ENCODE measurements around the gene DLGAP4. TPM values are rescaled to one million over a fixed set of nuclear protein-coding genes. Genes with fewer than 3 reads are reported as not detected.

Gene DLGAP4
- polyA plus RNA-seq, 1 donor (not counting 4 experiments of a cell fraction or from before 2014, with no cell fraction given): 9.6 TPM

DNA sequence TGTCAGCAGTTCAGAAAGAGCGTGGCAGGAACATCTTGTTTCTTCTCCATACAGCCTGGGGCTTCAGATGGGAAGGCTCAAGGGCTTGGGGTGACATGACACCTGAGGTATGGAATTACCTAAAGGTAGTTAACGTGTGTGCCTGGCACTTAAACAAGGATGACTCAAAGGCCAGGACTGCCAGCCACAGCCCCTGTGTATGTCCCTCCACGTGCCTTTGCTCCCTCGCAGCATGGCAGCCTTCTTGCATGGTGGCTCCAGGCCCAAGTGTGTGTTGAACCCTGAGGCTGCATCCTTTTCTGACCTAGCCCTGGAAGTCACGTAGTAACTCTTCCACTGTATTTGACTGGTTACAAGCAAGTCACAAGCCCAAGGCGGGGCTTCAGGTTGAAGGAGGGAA, 201.6 kb downstream of the DLGAP4 start:
- no peaks in the 10 kb centered on the region for H3K27me3 ChIP-seq (ENCODE audit: control insufficient read depth, extremely low read depth, insufficient read depth, low read length)
- no peak overlapping the region for H3K9ac ChIP-seq (ENCODE audit: control insufficient read depth, extremely low read depth, insufficient read depth, low read length)
- no peak overlapping the region for H3K27ac ChIP-seq (ENCODE audit: control insufficient read depth, insufficient read depth, low read length)
- no peak for FAIRE-seq
- no peaks in the 10 kb centered on the region for H3K79me2 ChIP-seq (ENCODE audit: control insufficient read depth, insufficient read depth, low read length)
- no peak overlapping the region for H3K4me3 ChIP-seq (ENCODE audit: control insufficient read depth in 2 of 3, extremely low read depth in 1 of 3, insufficient read depth in 2 of 3, low read depth in 1 of 3, low read length in 3 of 3)
- H2AFZ ChIP-seq (ENCODE audit: control insufficient read depth, low read length): no peak overlapping the region
- dilution Hi-C loops (cut with MboI; ENCODE audit: extremely low pct_ligation_motif_present, low sequenced_read_pairs): no loop called here
- peaks cover 12 to 15% of the 10 kb centered on the region in 2 experiments for H3K36me3 ChIP-seq (ENCODE audit: control insufficient read depth in 2 of 2, extremely low read depth in 1 of 2, insufficient read depth in 2 of 2, low read length in 2 of 2)
- H3K4me2 ChIP-seq (ENCODE audit: control insufficient read depth, extremely low read depth, insufficient read depth, low read depth, low read length): no peak overlapping the region
- no peaks in the 10 kb centered on the region for H3K9me3 ChIP-seq (ENCODE audit: control insufficient read depth, low read depth, low read length)
- no peaks in the 10 kb centered on the region for H4K20me1 ChIP-seq (ENCODE audit: control insufficient read depth, extremely low read depth, insufficient read depth, low read length)
- H3K9me1 ChIP-seq (ENCODE audit: control insufficient read depth, extremely low read depth, insufficient read depth, low read length): no peaks in the 10 kb centered on the region
- TF ChIP-seq EZH2 (IDR thresholded peaks at IDR 0.05; ENCODE audit: low read length): no peak
- TF ChIP-seq, protein P1, sequence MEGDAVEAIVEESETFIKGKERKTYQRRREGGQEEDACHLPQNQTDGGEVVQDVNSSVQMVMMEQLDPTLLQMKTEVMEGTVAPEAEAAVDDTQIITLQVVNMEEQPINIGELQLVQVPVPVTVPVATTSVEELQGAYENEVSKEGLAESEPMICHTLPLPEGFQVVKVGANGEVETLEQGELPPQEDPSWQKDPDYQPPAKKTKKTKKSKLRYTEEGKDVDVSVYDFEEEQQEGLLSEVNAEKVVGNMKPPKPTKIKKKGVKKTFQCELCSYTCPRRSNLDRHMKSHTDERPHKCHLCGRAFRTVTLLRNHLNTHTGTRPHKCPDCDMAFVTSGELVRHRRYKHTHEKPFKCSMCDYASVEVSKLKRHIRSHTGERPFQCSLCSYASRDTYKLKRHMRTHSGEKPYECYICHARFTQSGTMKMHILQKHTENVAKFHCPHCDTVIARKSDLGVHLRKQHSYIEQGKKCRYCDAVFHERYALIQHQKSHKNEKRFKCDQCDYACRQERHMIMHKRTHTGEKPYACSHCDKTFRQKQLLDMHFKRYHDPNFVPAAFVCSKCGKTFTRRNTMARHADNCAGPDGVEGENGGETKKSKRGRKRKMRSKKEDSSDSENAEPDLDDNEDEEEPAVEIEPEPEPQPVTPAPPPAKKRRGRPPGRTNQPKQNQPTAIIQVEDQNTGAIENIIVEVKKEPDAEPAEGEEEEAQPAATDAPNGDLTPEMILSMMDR (optimal IDR thresholded peaks at IDR 0.05 in 1 of 3, IDR thresholded peaks at IDR 0.05 in 1 of 3, conservative IDR thresholded peaks at IDR 0.05 in 1 of 3; ENCODE audit: extremely low read depth in 1 of 3, insufficient read depth in 2 of 3, low read length in 3 of 3): no peak
- H3K4me1 ChIP-seq (ENCODE audit: control insufficient read depth, extremely low read depth, insufficient read depth, low read length): peaks cover 5% of the 10 kb centered on the region
- no peak for DNase-seq (ENCODE audit: low read depth, low spot score)

DNA sequence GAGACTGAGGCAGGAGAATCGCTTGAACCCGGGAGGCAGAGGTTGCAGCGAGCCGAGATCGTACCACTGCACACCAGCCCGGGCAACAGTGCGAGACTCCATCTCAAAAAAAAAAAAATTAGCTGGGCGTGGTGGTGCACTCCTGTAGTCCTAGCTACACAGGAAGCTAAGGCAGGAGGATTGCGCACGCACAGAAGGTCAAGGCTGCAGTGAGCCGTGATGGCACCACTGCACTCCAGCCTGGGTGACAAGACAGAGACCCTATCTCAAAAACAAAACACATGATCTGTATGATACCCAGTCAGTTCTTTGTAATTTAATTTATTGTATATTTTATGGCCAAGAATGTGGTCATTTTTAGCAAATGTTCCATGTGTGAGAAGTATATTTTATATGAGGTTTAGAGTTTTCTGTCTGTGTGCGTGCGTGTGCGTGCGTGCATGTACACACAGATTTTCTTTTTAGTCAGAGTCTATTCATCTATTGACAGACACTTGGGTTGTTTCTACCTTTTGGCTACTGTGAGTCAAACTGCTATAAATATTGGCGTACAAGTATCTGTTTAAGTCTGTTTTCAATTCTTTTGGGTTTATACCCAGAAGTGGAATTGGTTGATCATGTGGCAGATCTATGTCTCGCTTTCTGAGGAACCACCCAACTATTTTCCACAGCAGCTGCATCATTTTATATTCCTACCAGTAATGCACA, 213.0 kb downstream of the DLGAP4 start:
- TF ChIP-seq, protein P1 (optimal IDR thresholded peaks at IDR 0.05 in 1 of 3, IDR thresholded peaks at IDR 0.05 in 1 of 3, conservative IDR thresholded peaks at IDR 0.05 in 1 of 3; ENCODE audit: extremely low read depth in 1 of 3, insufficient read depth in 2 of 3, low read length in 3 of 3): no peak
- TF ChIP-seq EZH2 (IDR thresholded peaks at IDR 0.05; ENCODE audit: low read length): no peak
- DNase-seq (ENCODE audit: low read depth, low spot score): no peak
- H3K4me1 ChIP-seq (ENCODE audit: control insufficient read depth, extremely low read depth, insufficient read depth, low read length): no peaks in the 10 kb centered on the region
- no peaks in the 10 kb centered on the region for H4K20me1 ChIP-seq (ENCODE audit: control insufficient read depth, extremely low read depth, insufficient read depth, low read length)
- no peaks in the 10 kb centered on the region for H3K9me3 ChIP-seq (ENCODE audit: control insufficient read depth, low read depth, low read length)
- no peak for FAIRE-seq
- H3K4me3 ChIP-seq (ENCODE audit: control insufficient read depth in 2 of 3, extremely low read depth in 1 of 3, insufficient read depth in 2 of 3, low read depth in 1 of 3, low read length in 3 of 3): no peak overlapping the region
- H3K79me2 ChIP-seq (ENCODE audit: control insufficient read depth, insufficient read depth, low read length): no peaks in the 10 kb centered on the region
- H3K27me3 ChIP-seq (ENCODE audit: control insufficient read depth, extremely low read depth, insufficient read depth, low read length): no peaks in the 10 kb centered on the region
- H3K9ac ChIP-seq (ENCODE audit: control insufficient read depth, extremely low read depth, insufficient read depth, low read length): no peak overlapping the region
- no peaks in the 10 kb centered on the region for H3K9me1 ChIP-seq (ENCODE audit: control insufficient read depth, extremely low read depth, insufficient read depth, low read length)
- H3K4me2 ChIP-seq (ENCODE audit: control insufficient read depth, extremely low read depth, insufficient read depth, low read depth, low read length): no peak overlapping the region
- H3K36me3 ChIP-seq (ENCODE audit: control insufficient read depth in 2 of 2, extremely low read depth in 1 of 2, insufficient read depth in 2 of 2, low read length in 2 of 2): peaks cover 10 to 20% of the 10 kb centered on the region in 2 experiments
- no peak overlapping the region for H2AFZ ChIP-seq (ENCODE audit: control insufficient read depth, low read length)
- dilution Hi-C loops (cut with MboI; ENCODE audit: extremely low pct_ligation_motif_present, low sequenced_read_pairs): no loop called here
- no peak overlapping the region for H3K27ac ChIP-seq (ENCODE audit: control insufficient read depth, insufficient read depth, low read length)
